GM18519 (cell line): ENCODE measurements around the gene DGKB.

Experiments used
- ATAC-seq: cut with Tn5 transposase; IDR thresholded peaks from one replicate; pipeline ENCODE4 v1.9.1; 2021; ENCODE audit warnings: mild to moderate bottlenecking, moderate library complexity; ENCODE audit not compliant: unreplicated experiment, low FRiP score

The DGKB gene

DNA sequence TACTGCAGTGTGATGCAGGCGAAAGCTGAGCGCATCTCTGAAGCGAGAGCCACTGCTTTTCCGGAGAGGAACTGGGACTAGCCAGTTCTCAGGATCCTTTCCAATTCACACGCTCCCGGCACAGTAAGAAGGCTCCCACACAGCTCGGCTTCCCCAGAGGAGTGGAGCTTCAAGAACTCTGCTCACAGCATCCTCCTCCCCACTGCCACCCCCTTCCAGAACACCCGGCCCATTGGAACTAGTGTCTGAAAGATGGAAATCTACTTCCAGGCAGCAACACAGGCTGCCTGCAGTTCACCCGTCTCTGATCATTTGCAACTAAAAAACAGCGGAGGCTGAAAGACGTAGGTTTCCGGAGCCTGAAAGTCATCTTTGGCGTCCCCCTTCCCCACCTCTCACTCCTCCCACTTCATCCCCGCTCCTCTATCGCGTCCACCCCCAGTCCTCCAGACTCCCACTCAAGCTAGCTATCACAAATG is at the start of gene DGKB:
Gene DGKB, minus strand, starts transcription at position 163 of the 479 bp plus-strand sequence.
- no peak for ATAC-seq

DNA sequence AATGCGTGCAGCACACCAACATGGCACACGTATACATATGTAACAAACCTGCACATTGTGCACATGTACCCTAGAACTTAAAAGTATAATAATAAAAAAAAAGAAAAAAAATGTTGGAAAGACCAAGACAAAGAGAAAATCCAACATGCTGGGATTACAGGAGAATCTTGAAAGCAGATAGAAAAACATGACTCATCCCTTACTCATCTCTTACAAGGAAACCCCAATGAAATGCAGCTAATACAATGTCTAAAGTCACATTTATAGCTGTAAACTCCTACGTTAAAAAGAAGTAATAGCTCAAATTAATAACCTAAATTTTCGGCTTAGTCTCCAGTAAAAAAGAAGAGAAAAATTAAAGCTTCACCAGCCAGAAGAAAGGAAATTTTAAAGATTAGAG is 47.5 kb upstream of the DGKB start:
- no peak for ATAC-seq

DNA sequence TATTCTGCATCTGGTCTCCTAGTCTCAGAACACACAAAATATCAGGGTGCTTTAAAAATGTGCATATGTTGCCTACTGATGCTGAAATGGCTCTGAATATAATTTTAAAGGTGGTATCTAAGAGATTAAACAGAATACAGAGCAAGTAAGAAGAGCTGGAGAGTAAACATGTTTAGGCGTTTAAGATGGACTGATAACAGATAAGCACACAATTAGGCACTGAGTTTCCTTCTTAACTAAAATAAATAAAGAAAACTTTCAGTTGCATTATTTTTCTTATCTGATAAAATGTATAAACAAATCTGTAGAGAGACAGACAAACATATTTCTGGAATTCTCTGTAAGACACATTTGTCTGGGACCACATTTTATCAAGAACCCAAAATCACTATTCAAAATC is 35.6 kb upstream of the DGKB start:
- ATAC-seq, result no peak

DNA sequence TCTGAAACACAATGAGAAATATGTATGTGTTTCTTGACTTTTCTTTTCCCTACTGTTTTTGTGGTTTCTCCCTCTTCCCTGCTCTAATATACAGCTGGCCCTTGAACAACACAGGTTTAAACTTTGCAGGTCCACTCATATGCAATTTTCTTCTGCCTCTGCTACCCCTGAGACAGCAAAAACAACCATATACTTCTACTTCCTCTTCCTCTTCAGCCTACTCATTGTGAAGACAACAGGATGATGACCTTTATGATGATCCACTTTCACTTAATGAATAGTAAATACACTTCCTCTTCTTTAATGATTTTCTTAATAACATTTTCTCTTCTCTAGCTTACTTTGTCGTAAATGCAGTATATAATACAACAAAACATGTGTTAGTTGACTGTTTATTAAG is 35.0 kb upstream of the DGKB start:
- no peak for ATAC-seq

DNA sequence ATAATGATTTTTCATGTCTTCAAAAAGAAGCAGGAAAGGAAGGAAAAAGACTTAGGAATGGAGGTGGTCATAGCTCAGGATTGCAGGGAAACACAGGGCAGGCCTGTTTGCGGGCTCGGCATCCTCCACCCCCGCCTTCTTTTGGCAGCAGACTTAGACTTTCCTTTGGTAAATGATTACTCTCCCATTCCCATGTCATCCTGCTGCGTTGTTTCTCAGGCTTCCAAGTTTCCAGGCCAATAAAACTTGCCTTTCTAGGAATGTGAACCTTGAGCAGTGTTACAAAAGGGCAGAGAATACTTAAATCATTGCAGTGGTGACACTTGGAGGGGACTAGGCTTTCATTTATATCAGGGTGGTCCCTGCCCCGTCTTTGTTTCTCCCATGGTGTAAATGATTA is 34.0 kb upstream of the DGKB start:
- ATAC-seq, result no peak

DNA sequence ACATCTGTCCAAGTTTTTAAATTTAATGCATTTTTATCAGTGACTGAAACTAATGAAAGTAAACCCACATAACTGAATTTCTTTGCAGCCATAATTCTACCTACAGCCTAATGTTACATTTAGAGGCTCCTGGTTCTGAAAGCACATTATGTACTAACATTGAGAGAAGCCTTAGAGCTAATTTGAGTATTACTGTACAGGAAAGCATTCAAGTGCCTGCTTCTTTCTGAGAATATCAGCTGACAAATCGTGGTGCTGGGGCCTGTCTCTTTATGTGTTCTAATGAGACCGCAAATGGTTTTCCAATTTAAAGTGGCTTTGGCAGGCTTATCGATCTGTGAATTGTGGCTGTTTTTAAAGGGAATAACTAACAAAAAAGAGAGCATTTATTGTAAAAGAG is 32.3 kb upstream of the DGKB start:
- ATAC-seq, result no peak

DNA sequence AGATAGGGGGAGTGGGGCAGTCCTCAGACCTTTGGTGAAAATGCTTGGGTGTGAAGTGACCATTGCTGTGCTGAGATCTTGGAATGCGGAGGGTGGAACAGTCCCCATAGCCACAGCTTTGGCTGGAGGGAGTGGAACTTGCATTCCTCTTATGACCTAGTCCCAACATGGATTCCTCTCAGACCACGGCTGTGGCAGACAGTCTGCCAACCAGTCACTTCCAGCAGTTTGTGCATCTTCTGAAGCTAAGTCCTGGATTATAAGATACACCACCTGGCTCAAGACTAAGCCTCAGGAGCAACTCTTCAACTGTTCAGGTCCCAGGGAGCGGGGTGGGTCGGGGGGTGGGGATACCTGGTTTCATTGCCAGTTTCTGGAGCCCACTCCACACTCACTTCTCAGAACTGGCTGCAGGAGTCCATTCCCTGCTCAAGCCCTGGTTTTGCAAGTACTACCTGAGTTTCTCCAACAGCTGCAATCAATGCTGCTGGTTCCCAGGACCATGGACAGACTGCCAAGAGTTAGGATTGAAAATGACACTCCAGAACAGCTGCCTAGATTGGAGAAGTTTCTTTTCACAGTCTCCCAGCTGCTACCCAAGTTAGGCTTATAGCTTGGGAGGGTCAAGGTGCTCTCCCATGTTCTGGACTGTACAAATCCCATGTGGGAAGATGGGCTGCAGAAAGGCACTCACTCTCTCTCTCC is 29.1 kb upstream of the DGKB start:
- no peak for ATAC-seq

DNA sequence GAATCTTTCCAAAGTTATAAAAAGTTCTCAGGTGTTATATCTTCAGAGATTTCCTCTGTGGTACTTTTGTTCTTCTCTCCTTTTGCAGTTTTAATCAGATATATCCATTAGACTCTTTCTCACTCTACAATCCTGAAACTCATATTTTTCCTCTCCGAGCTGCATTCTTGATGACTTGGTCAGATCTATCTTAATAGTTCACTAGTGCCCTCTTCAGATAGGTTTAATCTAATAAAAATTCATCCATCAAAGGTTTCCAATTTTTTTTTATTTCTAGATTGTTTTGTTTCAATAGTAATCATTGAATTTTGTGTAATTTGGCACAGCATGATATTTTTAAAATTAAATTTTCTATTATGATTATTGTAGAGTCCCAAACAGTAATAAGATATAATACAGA is 21.8 kb upstream of the DGKB start:
- no peak for ATAC-seq

DNA sequence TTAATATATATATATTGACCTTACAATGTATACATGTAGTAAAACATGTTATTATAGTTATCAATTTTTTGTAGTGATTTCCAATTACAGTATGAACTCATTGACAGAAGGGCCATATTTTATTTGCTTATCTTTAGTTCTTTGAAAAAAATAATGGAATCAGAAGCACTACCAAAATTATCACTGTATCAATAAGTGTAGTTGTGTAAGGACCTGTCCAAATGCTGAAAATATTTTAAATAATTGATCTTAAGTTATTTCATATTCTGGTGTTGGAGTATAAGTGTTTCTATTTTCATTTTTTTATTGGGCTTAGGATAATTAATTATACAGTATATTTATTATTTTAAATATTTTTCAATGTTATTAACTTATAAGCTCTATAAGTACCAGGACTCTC is 8.5 kb upstream of the DGKB start:
- ATAC-seq, result no peak

DNA sequence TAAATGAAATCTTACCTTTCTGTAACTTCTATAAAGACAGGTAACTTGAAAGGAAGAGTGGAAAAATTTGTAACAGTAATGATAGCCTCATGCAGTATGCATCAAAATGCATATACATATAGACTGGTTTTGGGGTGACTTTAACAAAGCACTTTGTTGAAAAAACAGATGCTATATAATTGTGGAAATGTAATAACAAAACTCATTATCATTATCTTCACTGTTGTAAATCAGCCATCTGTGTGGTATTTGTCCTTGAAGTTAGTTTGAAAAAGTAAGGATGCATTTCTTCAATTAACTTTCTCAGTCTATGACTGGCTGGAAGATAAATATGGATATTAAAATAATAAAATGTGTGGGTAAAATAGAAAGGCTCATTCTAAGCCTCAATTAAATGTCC is 6.1 kb upstream of the DGKB start:
- ATAC-seq, result no peak

DNA sequence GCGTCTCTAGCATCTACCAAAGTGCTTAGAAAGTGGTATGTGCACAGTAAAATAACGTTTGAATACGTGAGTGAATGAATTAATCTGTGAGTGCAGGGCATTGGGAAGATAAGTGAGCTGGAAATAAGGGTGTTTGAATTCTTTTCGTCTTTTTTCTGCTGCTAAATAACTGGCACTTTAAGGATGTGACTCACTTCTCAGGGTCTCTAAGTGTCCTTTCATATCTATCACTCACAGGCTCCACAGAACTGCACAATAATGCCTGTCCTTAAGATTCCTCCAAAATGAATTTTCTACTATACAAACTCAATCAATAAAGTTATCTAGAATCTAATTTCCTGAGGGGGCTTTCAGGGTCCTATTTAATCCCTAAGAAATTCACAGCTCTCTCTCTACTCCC is 3.2 kb upstream of the DGKB start:
- ATAC-seq, result no peak

DNA sequence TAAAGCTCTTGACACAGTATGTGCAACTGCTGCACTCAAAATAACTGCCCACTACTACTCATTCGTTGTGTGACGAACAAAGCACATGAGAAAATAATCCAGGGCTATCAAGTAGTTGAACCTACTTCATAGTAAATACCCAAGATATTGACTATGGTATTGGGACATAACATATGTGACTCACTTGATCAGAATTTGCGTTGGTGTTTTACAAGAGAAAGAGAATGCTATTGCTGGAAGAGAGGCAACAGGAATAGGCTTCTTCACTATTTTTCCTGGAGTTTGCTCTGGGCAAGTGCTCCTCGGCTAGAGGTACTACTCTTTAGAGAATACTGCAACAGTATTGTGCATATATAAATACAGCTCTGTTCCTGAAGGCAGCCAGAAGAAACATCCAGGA is 2.5 kb downstream of the DGKB start:
- ATAC-seq, result no peak

DNA sequence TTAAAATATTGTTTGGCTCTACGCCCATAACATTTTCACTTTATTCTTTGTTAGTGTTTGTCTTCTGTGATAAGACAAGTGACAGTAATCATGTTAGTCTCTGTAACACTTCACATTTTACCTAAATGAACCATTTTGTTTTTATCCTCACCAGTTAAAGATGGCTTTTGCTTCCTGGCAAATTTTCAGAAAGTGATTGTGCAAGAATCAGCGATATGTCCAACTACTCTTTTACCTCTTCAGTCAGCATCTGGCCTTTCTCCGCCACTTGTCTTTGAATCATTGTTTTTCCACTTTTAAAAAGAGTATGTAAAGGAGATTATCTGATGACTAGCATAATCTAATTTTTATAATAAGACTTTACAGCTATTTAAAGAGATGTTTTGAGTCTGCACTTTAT is 3.5 kb downstream of the DGKB start:
- ATAC-seq, result no peak

DNA sequence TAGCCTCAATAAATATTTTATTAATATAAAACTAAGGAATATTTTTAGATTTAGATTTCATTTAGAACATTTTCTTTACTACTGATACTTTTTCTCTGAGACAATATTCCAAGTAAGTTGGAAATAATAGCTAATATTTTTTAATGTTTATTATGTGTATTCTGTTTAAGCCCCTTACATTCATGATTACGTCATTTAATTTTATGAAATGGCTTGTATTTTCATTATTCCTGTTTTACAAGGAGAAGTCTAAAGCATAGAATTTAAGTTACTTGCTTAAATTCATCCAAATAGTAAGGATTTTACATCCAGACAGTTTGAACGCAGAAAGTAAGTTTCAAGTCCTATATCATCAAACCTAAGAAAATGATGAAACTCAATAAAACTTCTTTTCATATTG is 6.1 kb downstream of the DGKB start:
- ATAC-seq, result no peak

DNA sequence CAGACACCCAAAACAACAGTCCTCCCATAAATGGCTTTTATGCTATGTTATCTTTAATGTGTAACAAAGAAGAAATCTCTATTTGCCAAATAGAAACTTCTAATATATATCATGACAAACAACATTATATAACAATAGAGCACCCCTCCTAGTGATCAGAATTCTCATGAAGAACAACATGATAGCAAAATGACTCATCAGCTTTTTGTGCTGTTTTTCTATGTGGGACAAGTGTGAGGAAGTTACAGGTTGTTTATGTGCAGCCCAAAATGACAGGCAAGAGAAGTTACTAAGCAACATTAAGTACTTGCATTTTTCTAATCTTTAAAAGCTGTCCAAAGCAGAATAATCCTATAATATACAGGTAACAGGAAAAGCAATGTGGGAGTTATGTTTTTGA is 7.7 kb downstream of the DGKB start:
- ATAC-seq, result no peak

DNA sequence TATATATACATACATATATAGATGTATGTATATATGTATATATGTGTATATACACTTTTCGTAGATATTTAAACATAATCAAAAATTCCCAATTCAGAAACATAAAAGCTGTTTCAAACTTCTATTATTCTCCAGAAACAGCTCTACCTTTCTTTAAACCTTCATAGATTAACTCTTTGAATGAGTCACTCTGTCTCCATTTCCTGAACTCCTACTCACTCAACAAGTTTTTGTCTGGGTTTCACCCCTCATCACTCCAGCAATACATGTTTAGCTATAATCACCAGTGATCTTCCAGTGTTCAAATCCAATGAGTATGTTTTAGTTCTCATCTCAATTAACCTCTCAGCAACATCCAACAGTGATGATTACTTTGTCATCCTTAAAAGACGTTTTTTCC is 9.6 kb downstream of the DGKB start:
- no peak for ATAC-seq

DNA sequence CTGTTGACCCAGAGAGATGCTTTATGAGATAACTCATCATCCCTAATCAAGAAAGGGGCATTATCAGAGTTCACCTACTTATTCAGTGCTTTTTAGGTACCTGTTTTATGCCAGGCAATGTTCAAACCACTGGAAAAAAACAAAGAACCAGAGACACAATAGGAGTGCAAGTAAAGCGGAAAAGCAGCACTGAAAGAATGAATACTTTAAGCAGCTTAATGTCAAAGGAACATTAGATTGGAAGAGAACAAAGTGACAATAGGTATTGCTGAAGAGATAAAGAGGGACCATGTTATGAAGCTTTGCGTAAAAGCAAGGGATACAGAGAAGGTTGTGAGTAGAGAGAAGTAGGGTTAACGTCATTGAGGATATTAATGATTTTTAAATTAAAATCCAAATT is 11.3 kb downstream of the DGKB start:
- ATAC-seq, result no peak

DNA sequence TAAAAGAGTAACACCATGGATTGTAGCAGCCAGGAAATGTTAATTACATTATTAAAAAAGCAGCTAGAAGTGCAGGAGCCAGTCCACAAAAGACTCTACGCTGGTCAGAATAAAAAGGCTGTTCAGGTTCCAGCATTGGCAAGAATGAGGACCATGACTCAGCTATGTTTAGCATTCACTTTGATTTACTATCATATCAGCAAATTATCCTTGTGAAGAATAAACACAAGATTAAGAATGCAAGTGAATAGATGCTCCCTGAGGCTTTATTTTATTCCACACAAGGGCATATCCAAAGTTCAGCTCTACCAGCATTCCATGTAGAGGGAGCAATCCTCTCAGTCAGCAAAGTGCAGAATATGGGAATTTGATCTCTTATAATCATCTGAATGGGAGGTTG is 13.6 kb downstream of the DGKB start:
- no peak for ATAC-seq

DNA sequence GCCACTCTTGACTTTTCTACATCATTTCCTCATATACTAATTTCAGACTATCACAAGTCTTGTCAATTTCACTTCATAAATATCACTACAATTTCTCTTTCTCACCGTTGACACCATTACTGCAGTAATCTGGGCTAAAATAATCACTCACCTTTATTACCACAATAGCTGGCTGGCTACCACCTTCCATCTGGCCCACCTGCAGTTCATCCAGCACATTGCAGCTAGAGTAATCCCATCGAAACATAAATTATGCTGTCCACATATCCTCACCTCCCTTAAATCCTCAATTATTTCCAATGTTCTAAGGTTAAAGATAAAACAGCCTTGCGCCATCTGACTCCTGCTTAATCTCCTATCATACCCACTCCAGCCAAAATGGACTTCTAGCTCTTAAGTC is 16.0 kb downstream of the DGKB start:
- ATAC-seq, result no peak

DNA sequence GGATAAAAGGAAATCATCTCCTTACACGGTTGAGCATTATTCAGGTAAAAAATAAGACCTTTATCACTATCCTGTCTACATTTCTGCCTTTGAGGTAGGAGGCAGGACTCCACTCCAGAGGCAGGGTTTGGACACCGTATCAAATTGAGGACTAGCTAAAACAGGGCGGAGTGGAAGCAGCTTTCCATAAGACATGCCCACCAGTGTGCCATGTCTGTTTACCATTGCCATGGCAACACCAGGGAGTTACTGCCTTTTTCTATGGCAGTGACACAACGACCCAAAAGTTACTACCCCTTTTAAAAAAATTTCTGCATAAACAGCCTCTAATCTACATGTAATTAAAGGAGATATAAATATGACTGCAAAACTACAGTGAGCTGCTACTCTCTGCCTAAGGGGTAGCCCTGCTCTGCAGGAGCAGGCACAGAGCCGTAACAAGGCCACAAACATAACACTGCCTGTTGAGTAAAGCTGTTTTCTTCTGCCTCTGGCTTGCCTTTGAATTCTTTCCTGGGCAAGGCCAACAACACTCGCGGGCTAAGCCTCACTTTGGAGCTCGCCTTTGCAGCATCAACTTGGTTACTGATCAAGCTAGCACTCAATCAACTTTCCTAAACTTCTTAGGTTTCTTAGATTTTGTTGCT is 26.5 kb downstream of the DGKB start:
- no peak for ATAC-seq

DNA sequence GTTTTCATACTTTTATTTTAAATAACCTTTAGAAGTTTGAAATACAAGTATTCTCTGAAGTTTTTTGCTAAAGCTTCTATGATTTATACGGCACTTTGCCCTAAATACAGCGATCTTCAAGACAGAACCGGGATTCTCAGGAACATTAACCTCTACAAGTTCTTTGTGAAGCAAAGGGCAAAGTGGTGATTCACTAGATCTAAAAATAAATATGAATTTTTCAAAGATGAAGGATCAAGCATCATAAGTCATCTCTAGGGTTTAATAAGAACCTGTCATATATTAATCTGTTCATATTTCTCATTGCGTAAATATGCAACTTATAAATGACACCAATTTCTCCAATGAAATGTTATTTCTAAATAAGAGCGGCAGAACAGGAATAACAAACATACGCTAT is 30.7 kb downstream of the DGKB start:
- no peak for ATAC-seq

DNA sequence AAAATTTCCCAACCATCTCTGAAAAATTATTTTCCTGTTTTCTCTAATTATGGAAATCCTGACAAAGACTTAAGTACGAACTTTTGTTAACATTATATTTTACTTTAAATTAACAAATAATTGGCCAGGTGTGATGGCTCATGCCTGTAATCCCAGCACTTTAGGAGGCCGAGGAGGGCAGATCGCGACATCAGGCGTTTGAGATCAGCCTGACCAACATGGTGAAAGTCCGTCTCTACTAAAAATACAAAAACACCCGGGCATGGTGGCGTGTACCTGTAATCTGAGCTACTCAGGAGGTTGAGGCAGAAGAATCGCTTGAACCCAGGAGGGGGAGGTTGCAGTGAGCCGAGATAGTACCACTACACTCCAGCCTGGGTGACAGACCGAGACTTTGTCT is 32.2 kb downstream of the DGKB start:
- ATAC-seq, result no peak
